Measurements from ENCODE around the gene EFNA5.
"Not testable (repeated sequence)": the region's sequence is repeated elsewhere in the genome, so short reads cannot be mapped to it uniquely, and the experiment has no call there.

Gene EFNA5

GRCh38 chr5:107346580-107346979 lies 324.2 kb downstream of the EFNA5 start:
- not testable (repeated sequence) for DNase-seq

- no peak for DNase-seq
Measured at GRCh38 chr5:107342371-107342770, 328.4 kb downstream of the EFNA5 start.

- DNase-seq = no peak
Measured at GRCh38 chr5:107341376-107342084, 329.2 kb downstream of the EFNA5 start.

GRCh38 chr5:107340631-107341030 lies 330.1 kb downstream of the EFNA5 start:
- no peak for DNase-seq

GRCh38 chr5:107338335-107338734 lies 332.4 kb downstream of the EFNA5 start:
- DNase-seq = no peak

- no peak for DNase-seq
Measured at GRCh38 chr5:107337281-107337680, 333.5 kb downstream of the EFNA5 start.

GRCh38 chr5:107331882-107332281 lies 338.9 kb downstream of the EFNA5 start:
- no peak for DNase-seq

GRCh38 chr5:107331312-107331711 lies 339.4 kb downstream of the EFNA5 start:
- DNase-seq = no peak

GRCh38 chr5:107330903-107331302 lies 339.8 kb downstream of the EFNA5 start:
- DNase-seq = no peak

GRCh38 chr5:107329850-107330249 lies 340.9 kb downstream of the EFNA5 start:
- DNase-seq = no peak
